ENCODE results near the gene MRPS7.

Gene MRPS7

DNA sequence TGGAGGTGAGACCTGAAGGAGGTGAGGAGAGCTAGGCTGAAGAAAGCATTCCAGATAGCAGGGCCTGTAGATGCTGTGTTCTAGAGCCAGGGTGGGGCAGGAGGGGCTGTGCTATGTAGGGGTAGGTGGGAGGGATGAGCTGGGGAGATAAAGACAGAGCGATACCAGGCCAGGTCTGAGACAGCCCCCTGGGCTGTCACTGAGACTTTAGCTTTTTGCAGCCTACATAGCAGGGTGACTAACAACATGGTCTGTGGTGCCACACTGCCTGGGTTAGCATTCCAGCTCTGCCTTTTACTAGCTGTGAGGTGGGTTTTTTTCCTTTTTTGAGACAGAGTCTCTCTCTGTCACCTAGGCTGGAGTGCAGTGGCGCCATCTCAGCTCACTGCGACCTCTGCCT, 41.9 kb upstream of the MRPS7 start:
- no peak overlapping the region for H3K4me3 ChIP-seq (ENCODE audit: low read depth, low read length)
- TF ChIP-seq, protein P1, sequence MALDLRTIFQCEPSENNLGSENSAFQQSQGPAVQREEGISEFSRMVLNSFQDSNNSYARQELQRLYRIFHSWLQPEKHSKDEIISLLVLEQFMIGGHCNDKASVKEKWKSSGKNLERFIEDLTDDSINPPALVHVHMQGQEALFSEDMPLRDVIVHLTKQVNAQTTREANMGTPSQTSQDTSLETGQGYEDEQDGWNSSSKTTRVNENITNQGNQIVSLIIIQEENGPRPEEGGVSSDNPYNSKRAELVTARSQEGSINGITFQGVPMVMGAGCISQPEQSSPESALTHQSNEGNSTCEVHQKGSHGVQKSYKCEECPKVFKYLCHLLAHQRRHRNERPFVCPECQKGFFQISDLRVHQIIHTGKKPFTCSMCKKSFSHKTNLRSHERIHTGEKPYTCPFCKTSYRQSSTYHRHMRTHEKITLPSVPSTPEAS (tag by site-specific recombination; IDR thresholded peaks at IDR 0.05) = no peak
- no peak for TF ChIP-seq ZNF350 (tag by site-specific recombination; IDR thresholded peaks at IDR 0.05)
- TF ChIP-seq ZBTB48 (tag by site-specific recombination; IDR thresholded peaks at IDR 0.05) = no peak
- TF ChIP-seq SETDB1 (IDR thresholded peaks at IDR 0.05; ENCODE audit: insufficient read length, low read length) = no peak
- TF ChIP-seq ZNF621 (tag by site-specific recombination; IDR thresholded peaks at IDR 0.05) = no peak
- TF ChIP-seq ZNF664 (tag by site-specific recombination; IDR thresholded peaks at IDR 0.05) = no peak
- TF ChIP-seq, protein P2, sequence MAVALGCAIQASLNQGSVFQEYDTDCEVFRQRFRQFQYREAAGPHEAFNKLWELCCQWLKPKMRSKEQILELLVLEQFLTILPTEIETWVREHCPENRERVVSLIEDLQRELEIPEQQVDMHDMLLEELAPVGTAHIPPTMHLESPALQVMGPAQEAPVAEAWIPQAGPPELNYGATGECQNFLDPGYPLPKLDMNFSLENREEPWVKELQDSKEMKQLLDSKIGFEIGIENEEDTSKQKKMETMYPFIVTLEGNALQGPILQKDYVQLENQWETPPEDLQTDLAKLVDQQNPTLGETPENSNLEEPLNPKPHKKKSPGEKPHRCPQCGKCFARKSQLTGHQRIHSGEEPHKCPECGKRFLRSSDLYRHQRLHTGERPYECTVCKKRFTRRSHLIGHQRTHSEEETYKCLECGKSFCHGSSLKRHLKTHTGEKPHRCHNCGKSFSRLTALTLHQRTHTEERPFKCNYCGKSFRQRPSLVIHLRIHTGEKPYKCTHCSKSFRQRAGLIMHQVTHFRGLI (tag by site-specific recombination; IDR thresholded peaks at IDR 0.05) = no peak
- no peak for TF ChIP-seq ZNF16 (tag by site-specific recombination; IDR thresholded peaks at IDR 0.05; ENCODE audit: low read depth)
- TF ChIP-seq ZNF132 (tag by site-specific recombination; IDR thresholded peaks at IDR 0.05; ENCODE audit: borderline replicate concordance) = no peak
- TF ChIP-seq, protein P3, sequence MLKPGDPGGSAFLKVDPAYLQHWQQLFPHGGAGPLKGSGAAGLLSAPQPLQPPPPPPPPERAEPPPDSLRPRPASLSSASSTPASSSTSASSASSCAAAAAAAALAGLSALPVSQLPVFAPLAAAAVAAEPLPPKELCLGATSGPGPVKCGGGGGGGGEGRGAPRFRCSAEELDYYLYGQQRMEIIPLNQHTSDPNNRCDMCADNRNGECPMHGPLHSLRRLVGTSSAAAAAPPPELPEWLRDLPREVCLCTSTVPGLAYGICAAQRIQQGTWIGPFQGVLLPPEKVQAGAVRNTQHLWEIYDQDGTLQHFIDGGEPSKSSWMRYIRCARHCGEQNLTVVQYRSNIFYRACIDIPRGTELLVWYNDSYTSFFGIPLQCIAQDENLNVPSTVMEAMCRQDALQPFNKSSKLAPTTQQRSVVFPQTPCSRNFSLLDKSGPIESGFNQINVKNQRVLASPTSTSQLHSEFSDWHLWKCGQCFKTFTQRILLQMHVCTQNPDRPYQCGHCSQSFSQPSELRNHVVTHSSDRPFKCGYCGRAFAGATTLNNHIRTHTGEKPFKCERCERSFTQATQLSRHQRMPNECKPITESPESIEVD (tag by site-specific recombination; IDR thresholded peaks at IDR 0.05) = no peak
- TF ChIP-seq ZNF157 (tag by site-specific recombination; IDR thresholded peaks at IDR 0.05) = no peak
- TF ChIP-seq, protein P4, sequence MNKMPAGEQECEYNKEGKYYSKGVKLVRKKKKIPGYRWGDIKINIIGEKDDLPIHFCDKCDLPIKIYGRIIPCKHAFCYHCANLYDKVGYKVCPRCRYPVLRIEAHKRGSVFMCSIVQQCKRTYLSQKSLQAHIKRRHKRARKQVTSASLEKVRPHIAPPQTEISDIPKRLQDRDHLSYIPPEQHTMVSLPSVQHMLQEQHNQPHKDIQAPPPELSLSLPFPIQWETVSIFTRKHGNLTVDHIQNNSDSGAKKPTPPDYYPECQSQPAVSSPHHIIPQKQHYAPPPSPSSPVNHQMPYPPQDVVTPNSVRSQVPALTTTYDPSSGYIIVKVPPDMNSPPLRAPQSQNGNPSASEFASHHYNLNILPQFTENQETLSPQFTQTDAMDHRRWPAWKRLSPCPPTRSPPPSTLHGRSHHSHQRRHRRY (tag by site-specific recombination; IDR thresholded peaks at IDR 0.05) = no peak
- TF ChIP-seq BCL11A (tag by site-specific recombination; IDR thresholded peaks at IDR 0.05; ENCODE audit: low read depth) = no peak
- TF ChIP-seq ZFP3 (tag by site-specific recombination; IDR thresholded peaks at IDR 0.05; ENCODE audit: low read depth) = no peak
- TF ChIP-seq ZNF501 (tag by site-specific recombination; IDR thresholded peaks at IDR 0.05) = no peak
- no peak for TF ChIP-seq ZNF610 (tag by site-specific recombination; IDR thresholded peaks at IDR 0.05; ENCODE audit: borderline replicate concordance)
- TF ChIP-seq, protein P5, sequence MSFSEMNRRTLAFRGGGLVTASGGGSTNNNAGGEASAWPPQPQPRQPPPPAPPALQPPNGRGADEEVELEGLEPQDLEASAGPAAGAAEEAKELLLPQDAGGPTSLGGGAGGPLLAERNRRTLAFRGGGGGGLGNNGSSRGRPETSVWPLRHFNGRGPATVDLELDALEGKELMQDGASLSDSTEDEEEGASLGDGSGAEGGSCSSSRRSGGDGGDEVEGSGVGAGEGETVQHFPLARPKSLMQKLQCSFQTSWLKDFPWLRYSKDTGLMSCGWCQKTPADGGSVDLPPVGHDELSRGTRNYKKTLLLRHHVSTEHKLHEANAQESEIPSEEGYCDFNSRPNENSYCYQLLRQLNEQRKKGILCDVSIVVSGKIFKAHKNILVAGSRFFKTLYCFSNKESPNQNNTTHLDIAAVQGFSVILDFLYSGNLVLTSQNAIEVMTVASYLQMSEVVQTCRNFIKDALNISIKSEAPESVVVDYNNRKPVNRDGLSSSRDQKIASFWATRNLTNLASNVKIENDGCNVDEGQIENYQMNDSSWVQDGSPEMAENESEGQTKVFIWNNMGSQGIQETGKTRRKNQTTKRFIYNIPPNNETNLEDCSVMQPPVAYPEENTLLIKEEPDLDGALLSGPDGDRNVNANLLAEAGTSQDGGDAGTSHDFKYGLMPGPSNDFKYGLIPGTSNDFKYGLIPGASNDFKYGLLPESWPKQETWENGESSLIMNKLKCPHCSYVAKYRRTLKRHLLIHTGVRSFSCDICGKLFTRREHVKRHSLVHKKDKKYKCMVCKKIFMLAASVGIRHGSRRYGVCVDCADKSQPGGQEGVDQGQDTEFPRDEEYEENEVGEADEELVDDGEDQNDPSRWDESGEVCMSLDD (tag by site-specific recombination; IDR thresholded peaks at IDR 0.05) = no peak
- TF ChIP-seq ZEB2 (tag by site-specific recombination; IDR thresholded peaks at IDR 0.05) = no peak
- TF ChIP-seq, protein P6, sequence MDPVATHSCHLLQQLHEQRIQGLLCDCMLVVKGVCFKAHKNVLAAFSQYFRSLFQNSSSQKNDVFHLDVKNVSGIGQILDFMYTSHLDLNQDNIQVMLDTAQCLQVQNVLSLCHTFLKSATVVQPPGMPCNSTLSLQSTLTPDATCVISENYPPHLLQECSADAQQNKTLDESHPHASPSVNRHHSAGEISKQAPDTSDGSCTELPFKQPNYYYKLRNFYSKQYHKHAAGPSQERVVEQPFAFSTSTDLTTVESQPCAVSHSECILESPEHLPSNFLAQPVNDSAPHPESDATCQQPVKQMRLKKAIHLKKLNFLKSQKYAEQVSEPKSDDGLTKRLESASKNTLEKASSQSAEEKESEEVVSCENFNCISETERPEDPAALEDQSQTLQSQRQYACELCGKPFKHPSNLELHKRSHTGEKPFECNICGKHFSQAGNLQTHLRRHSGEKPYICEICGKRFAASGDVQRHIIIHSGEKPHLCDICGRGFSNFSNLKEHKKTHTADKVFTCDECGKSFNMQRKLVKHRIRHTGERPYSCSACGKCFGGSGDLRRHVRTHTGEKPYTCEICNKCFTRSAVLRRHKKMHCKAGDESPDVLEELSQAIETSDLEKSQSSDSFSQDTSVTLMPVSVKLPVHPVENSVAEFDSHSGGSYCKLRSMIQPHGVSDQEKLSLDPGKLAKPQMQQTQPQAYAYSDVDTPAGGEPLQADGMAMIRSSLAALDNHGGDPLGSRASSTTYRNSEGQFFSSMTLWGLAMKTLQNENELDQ (tag by site-specific recombination; IDR thresholded peaks at IDR 0.05; ENCODE audit: low read depth) = no peak
- H3K9me3 ChIP-seq (ENCODE audit: control insufficient read depth, insufficient read depth, low read depth, low read length) = no peaks in the 10 kb centered on the region
- no peaks in the 10 kb centered on the region for H3K4me1 ChIP-seq (ENCODE audit: control insufficient read depth, insufficient read depth, low read length)
- peaks cover 79 to 86% of the 10 kb centered on the region in 2 experiments for H3K36me3 ChIP-seq (ENCODE audit: control insufficient read depth in 2 of 2, insufficient read depth in 1 of 2, low read length in 2 of 2)
- CTCF ChIA-PET = interaction anchor here (0.6 to 2.4 kb wide), 4 partner anchors 17 to 192 kb away, joined by 3 to 16 read pairs (median 4); no protein-coding TSS in a partner anchor
- POLR2A ChIA-PET = interaction anchor here (0.9 to 1.5 kb wide), 4 partner anchors 10 to 186 kb away, joined by 3 to 5 read pairs (median 4); partner anchors contain the start of genes GRB2 and MIF4GD
- no peak overlapping the region for H3K27ac ChIP-seq (ENCODE audit: extremely low read depth, low read depth, low read length)

All from HEK293 (cell line).